ENCODE data around the gene CRLF1.

The CRLF1 gene

GRCh38 chr19:18590273-18591272, 16.0 kb downstream of the CRLF1 start:
- DNase-seq: peak; percentile 98

DNA sequence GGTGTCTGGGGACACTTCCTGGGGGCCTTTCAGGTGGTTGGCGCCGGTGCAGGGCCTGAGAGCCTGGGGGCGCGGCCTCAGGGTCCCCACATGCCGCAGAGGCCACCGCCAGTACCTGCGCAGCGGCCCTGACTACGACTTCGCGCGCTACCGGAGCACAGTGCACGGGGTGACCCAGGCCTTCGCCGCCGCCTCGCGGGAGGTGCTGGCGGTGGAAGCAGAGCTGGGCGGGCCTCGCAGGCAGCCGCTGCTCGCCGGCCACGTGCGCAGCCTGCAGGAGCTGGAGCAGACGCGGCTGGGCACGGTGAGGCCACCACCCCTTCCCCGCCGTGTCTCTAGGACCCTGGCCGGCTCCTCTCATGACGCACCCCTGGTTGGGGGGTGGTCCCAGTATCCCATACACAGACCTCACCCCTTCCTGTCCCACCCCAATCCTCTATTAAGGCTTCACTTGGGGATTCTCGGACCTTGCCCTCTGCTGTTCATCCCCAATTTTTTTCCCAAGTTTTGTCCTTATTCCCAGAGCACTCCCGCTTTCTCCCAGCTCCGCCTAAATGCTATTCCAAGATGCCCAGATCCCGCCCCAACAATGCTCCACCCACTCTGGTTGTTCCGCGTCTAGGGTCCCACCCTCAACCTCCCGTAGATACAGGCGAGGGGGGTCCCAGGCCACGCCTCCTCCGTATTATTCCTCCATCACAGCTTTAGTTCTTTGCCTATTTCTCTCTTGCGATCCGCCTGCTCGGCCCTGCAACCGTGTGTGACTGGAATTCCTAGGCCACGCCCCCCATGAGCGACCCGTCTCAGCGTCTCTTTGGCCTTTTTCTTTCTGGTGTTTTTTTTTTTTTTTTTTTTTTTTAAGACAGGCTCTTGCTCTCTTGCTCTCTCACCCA, 17.0 kb downstream of the CRLF1 start:
- DNase-seq: peak; percentile 84

DNA sequence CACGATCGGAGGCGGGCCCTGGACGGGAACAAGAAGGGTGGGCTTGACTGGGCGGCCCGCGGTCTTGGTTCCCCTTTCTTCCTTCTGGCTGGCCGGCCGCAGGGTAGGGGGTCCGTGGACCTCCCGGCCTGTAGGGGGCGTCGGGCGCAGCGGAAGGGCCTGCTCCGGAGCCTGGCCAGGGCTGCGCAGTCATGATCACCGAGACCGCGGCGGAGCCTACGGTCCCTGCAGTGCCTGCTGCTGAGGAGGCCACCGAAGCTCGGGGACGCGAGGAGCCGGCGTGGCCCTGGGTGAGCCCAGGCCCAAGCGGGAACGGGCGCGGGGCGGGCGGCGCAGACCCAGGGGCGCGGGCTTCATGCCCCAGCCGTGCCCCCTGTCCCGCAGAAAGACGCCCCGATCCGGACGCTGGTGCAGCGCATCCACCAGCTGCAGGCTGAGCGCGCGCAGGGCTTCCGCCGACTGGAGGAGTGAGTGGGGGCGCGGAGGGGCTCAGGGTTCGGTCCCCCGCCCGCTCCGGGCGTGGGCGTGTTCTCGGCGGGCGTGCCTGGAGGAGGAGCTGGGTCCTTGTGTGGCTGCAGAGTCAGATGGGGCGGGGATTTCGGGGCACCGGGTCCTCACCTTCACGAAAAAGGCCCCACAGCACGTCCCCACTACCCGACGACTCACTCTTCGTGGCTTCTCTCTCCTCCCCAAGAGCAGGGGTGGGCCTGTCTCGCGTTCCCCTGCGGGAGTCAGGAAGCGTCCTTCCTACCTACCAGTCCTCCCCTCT, 17.8 kb downstream of the CRLF1 start, which contains the start of gene REX1BD:
Gene REX1BD (plus strand): TSS at position 188 of the 769 bp plus-strand sequence. CDS start 4 bp downstream, at position 192.
- peak; percentile 76 for DNase-seq

DNA sequence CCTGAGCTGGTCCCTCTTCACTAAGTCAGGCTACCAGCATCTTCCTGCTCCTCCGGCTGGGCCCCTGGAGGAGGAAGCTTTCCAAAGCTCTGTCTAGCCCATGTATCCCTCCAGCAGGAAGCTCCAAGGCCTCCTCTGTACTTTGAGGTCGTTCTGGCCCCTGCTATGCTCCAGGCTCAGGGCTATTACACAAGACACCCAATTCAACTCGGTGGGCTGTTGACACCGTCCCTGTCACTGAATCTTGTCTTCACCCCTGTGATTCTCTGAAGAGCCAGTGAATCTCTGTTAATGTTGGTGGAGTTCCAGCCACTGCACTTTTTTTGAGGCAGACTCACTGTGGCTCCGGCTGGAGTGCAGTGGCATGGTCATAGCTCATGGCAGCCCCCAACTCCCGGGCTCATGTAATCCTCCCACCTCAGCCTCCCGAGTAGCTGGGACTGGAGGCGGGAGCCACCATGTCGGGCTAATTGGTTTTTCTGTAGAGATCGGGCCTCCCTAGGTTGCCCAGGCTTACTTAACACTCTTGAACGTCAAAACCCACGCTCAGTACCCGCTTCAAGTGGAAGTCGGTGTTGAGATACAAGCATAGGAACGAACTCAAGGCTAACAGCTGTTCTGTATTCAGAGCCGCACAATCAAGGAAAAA, 18.5 kb downstream of the CRLF1 start:
- DNase-seq: peak; percentile 76

DNA sequence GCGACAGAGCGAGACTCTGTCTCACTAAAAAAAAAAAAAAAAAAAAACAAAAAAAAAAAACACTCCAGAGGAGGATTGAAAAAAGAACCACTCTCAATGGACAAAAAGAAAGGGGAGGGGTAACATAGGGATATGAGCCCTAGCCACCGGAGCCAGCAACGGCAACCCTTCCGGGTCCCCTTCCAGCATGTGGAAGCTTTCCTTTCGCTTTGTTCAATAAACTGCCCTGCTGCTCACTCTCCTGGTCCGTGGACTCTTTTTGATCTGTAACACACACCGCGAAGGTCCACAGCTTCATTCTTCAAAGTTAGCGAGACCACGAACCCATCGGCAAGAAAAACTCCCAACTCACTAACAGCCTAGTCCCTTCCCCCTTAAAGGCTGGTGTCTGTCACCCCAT, 19.0 kb downstream of the CRLF1 start:
- no peak for DNase-seq

GRCh38 chr19:18586306-18586705, 20.3 kb downstream of the CRLF1 start:
- no peak for DNase-seq

- DNase-seq: no peak
Measured at GRCh38 chr19:18580311-18580710, 26.3 kb downstream of the CRLF1 start.

GRCh38 chr19:18577365-18577914, 29.2 kb downstream of the CRLF1 start:
- DNase-seq: no peak

GRCh38 chr19:18576383-18576782, 30.2 kb downstream of the CRLF1 start:
- DNase-seq: no peak

DNA sequence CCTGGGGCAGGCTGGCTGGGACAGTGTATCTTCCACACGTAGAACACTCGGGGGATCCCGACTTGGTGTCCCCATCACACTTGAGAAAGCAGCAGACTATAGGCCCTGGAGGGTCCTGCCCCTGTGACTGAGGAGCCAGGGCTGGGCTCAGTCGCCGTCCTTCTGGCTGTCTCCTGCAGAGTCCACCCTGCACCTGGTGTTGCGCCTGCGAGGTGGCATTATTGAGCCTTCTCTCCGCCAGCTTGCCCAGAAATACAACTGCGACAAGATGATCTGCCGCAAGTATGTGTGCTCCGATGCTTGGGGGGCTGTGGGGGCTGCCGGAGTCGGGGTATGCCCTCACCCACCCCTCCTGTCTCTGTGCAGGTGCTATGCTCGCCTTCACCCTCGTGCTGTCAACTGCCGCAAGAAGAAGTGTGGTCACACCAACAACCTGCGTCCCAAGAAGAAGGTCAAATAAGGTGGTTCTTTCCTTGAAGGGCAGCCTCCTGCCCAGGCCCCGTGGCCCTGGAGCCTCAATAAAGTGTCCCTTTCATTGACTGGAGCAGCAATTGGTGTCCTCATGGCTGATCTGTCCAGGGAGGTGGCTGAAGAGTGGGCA, 31.8 kb downstream of the CRLF1 start:
- no peak for DNase-seq

DNA sequence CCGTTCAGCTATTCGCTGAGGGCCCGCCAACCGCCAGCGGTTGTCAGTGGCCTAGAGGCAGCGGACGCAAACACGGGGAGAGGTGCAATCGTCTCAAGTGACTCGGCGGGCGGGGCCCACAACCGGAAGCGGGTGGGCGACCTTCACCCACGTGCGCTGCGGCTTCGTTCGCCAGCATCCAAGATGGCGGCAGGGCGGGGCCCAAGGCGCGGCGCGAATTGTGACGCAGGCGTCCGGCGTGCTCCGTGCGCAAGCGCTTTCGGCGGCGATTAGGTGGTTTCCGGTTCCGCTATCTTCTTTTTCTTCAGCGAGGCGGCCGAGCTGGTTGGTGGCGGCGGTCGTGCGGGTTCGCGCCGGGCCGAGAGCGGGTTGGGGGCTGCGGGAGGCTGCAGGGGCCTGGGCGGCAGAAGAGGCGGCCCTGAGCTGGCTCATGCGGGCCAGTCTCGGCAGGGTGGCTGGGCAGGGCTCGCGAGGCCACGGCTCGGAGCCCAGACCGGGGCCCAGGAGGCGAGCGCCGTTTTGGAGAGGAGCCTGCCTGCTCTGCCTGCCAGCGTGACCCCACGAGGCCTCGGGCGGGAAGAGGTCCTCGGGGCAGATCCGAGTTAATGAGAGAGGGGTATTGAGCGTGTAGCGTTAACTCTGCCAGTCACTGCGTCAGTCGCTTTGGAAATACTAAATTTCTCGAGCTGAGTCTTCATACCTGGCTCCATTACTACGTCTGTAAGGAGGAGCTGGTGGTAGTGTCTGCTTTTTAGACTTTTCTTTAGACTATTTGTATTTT, 34.8 kb downstream of the CRLF1 start, which contains the start of gene UBA52:
Gene UBA52 (plus strand): TSS at position 294 of the 781 bp plus-strand sequence. CDS start 1,444 bp downstream, outside the sequence.
- DNase-seq: peak; percentile 99

DNA sequence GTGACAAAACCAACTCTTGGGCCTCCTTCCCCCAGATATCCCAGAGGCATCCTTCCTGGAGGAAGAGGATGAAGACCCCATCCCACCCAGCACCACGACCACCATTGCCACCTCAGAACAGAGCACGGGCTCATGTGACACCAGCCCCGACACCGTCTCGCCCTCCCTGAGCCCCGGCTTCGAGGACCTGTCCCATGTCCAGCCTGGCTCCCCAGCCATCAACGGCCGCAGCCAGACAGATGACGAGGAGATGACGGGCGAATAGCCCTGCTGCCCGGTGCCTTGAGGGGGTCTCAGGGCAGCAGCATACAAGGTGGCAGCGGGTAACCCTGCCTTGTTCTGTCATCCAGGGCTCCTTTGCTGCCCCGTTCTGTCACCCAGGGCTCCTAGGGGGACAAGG, 38.2 kb downstream of the CRLF1 start:
- DNase-seq: no peak

DNA sequence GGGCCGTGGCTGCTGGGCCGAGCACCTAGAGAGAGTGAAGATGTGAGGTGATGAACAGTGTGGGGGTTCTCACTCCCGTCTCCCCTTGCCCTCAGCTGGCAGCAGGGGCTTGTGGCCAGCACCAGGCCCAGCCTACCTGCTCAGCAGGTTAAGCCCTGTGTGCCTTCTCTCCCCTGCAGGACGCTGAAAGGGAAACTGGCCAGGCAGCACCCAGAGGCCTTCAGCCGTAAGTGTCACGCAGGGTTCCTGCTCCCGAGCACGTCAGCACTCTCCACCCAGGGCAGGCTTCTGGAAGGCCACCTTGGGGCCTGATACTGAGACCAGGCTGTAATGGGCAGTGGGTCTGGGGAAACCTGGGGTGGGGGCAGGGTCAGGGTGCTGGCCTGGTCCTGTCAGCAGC, 39.6 kb downstream of the CRLF1 start:
- DNase-seq: no peak

GRCh38 chr19:18562086-18562485, 44.5 kb downstream of the CRLF1 start:
- no peak for DNase-seq

DNA sequence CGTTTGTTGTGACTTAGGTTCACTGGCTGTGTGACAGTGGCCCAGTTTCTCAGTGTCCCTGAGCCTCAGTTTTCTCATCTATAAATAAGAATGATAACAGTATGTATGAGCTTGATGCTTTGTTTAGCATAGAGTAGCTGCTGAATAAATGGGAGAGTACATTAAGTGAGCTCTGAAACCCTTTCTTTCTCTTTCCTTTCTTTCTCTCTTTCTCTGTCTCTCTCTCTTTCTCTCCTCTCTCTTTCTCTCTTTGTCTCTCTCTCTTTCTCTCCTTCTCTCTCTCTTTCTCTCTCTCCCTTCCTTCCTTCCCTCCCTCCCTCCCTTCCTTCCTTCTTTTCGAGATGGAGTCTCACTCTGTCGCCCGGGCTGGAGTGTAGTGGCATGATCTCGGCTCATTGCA, 46.9 kb downstream of the CRLF1 start:
- no peak for DNase-seq

- no peak for DNase-seq
Measured at GRCh38 chr19:18558604-18559003, 48.0 kb downstream of the CRLF1 start.

GRCh38 chr19:18558202-18558555, 48.4 kb downstream of the CRLF1 start:
- no peak for DNase-seq

DNA sequence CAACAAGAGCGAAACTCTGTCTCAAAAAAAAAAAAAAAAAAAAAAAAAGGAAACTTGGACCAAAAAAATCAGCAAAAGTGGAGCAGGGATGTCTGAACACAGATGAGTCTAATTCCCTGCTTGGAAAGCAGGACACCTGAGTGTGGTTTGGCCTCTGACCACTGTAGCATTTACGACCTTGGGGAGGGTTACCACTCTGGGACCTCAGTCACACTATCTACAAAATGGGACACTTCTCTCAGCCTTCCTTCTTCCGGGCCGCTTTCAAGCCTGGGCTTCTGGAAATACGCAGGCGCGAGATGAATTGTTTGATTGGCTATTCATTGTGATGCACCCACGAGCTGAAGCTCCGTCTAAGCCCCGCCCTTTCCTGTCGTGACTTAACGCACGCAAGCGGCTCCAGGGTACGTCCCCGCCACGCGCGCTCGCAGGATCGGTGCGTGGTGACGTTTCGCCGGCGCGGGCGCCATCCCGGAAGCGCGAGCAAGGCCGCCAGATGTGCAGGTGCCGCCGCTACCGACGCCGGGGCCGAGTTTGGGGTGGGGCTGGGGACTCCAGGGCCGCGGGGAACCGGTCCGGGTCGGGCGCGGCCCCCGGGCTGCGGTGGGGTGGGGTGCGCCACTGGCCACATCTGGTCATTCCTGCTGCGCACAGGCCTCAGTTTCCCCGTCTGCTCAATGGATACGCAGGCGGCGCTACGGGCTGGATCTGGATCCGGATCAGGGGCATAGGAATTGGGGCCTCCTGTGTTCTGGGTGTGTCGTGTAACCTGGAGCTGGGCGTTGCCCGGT, 49.0 kb downstream of the CRLF1 start, which contains the start of gene KXD1:
Gene KXD1 (plus strand): TSS at position 460 of the 791 bp plus-strand sequence. CDS start 4,187 bp downstream, outside the sequence.
- DNase-seq: peak; percentile 98

DNA sequence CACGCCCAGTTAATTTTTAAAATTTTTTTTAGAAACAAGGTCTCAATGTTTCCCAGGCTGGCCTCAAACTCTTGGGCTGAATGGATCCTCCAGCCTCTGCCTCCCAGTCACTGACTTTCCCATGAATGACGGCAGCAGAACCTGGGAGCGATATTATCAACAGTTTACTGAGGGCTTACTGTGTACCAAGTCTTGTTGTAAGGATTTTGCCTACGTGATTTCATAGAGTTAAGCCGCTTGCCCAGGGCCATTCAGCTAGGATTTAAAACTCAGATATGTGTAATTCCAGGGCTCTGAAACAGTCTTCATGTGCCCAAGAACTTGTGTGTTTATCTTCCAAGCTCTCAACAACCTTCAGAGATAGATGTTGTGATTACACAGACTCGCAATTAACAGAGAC, 55.0 kb downstream of the CRLF1 start:
- DNase-seq: no peak
